Activated CD8-positive, alpha-beta memory T cell treated with anti-CD3 and anti-CD28 coated beads, Interleukin-2, amount 10 ng/mL, durations not matched to agents 7 days and 5 days (primary cell): ENCODE data around the gene TBL3. TPM values are rescaled to one million over a fixed set of nuclear protein-coding genes. Genes with fewer than 3 reads are reported as not detected.
"Not testable (repeated sequence)": the region's sequence is repeated elsewhere in the genome, so short reads cannot be mapped to it uniquely, and the experiment has no call there.

ENCODE experiments used
- ATAC-seq: fragments of 150-1000 bp; cut with Tn5 transposase; one replicate; pipeline ENCODE4 v1.10.0; 2021; ENCODE audit warnings: moderate library complexity
- CTCF ChIA-PET: fragments of 350-600 bp; sonication (Branson Sonifier 250); formaldehyde crosslinking; loops from one replicate; lab custom pipeline; 2021; ENCODE audit warnings: antibody characterized with exemption; lab: Charles Lee
- DNase-seq: peaks from one replicate; pipeline ENCODE4 v3.0.0-alpha.2; 2020
- H3K27ac Mint-ChIP-seq: one replicate; pipeline ENCODE4 v1.8.0; 2021; ENCODE audit warnings: mild to moderate bottlenecking, mixed read lengths
- H3K27me3 Mint-ChIP-seq: one replicate; pipeline ENCODE4 v1.8.0; 2021; ENCODE audit warnings: mixed read lengths
- H3K36me3 Mint-ChIP-seq: one replicate; pipeline ENCODE4 v1.8.0; 2021; ENCODE audit warnings: mild to moderate bottlenecking, mixed read lengths
- H3K4me1 Mint-ChIP-seq: one replicate; pipeline ENCODE4 v1.8.0; 2021; ENCODE audit warnings: mixed read lengths
- H3K4me3 Mint-ChIP-seq: one replicate; pipeline ENCODE4 v1.8.0; 2021; ENCODE audit warnings: mild to moderate bottlenecking, moderate library complexity, mixed read lengths
- H3K9me3 Mint-ChIP-seq: one replicate; pipeline ENCODE4 v1.8.0; 2022; ENCODE audit warnings: low read depth, mixed read lengths
- total RNA-seq, 2 experiments: library from RNA; stranded (reverse); gene quantifications; one replicate each; pipeline ENCODE4 v1.2.3, GENCODE V29; 2021

Gene TBL3
- total RNA-seq, 2 experiments from 2014 or later: 41.9 to 42.3 TPM

DNA sequence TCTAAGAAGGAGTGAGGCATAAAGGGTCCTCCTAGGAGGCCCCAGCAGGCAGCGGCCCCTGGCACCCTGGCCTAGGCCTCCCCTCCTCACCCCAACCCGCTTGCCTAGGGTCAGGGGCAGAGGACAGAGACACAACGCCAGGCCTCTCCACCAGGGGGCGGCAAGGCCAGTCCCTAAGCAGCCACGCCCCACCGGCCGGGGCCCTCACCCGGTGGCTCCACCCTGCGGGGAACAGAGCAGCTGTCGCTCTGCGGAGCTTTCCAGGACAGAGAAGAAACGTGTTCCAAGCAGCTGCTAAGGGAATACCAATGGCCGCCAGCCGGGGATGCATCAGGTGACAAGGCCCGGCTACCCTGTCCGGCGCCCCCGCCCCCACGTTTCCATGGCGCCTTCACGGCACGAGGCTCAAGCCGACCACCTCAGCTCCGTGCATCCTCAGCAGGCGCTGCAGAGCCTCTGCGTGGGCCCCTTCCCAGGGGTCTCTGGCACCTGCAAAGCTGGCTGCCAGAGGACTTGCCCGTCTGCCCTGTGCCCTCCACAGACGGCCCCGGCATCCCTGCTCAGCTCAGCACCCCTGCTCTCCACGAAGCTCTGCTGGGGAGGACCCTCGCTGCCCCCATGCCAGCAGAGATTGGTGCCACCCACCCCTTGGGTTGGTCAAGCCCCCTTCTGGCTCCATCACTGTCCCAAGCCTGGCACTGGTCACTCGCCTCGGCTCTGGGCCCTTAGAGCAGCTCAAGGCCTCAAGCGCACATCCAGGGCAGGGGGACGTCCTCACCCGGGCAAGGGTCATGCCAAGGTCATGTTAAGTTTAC lies 32.2 kb downstream of the TBL3 start:
- peak; percentile 92 for DNase-seq
- Mint-ChIP-seq H3K4me1 (peaks cover 39% of the 10 kb centered on the region), H3K27me3 (no peaks in the 10 kb centered on the region), H3K36me3 (peaks cover 9% of the 10 kb centered on the region), H3K9me3 (no peaks in the 10 kb centered on the region), H3K27ac (no peak overlapping the region), H3K4me3 (no peak overlapping the region)
- CTCF ChIA-PET: interaction anchor here (0.6 to 3.6 kb wide), 30 partner anchors 8 to 318 kb away, joined by 3 to 42 read pairs (median 6); partner anchors contain the start of genes ECI1, GFER, MLST8 and NDUFB10
- ATAC-seq: peak; percentile 92

- CTCF ChIA-PET: interaction anchor here (1.2 to 3.6 kb wide), 13 partner anchors 10 to 148 kb away, joined by 3 to 42 read pairs (median 7); partner anchors contain the start of genes GFER, NOXO1, NTHL1 and RPS2
- Mint-ChIP-seq H3K4me3 (no peak overlapping the region), H3K27me3 (no peaks in the 10 kb centered on the region), H3K9me3 (no peaks in the 10 kb centered on the region), H3K4me1 (peaks cover 39% of the 10 kb centered on the region), H3K36me3 (peaks cover 9% of the 10 kb centered on the region), H3K27ac (peak overlapping the region; percentile 28)
- no peak for ATAC-seq
- DNase-seq: no peak
Measured at GRCh38 chr16:2004795-2005517, 33.1 kb downstream of the TBL3 start.

- no peaks in the 10 kb centered on the region for H3K9me3 Mint-ChIP-seq
- no peak overlapping the region for H3K27ac Mint-ChIP-seq
- peaks cover 9% of the 10 kb centered on the region for H3K36me3 Mint-ChIP-seq
- ATAC-seq (no peak), DNase-seq (no peak)
- no peaks in the 10 kb centered on the region for H3K27me3 Mint-ChIP-seq
- CTCF ChIA-PET: interaction anchor here (1.2 to 3.6 kb wide), 5 partner anchors 11 to 147 kb away, joined by 3 to 42 read pairs (median 30); partner anchors contain the start of genes RPS2 and TRAF7
- H3K4me1 Mint-ChIP-seq: peaks cover 45% of the 10 kb centered on the region
- H3K4me3 Mint-ChIP-seq: no peak overlapping the region
Measured at GRCh38 chr16:2005646-2006045, 33.8 kb downstream of the TBL3 start.

DNA sequence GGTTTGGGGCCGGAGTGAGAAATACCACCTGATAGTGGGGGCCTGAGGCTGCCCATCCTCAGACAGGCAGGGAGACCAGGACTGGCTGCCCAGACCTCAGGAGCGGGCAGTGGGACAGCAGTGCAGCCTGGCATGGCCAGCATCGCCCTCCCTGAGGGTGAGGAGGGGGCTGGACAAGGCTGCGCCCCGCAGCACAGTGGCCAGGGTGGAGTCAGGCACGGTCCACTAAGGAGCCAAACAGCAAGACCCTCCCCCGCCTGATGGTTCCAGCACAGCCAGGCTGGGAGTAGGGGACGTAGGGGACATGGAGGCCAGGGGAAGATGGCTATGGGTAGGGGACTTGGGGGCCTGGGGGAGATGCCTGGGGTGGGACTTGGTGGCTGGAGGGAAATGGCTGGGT lies 34.5 kb downstream of the TBL3 start:
- H3K4me1 Mint-ChIP-seq: peaks cover 45% of the 10 kb centered on the region
- no peak for DNase-seq
- CTCF ChIA-PET: interaction anchor here (1.7 kb wide), 1 partner anchor 42 kb away, joined by 3 read pairs; the partner anchor contains the start of gene RPS2
- ATAC-seq: no peak
- H3K27ac Mint-ChIP-seq: no peak overlapping the region
- H3K9me3 Mint-ChIP-seq: no peaks in the 10 kb centered on the region
- peaks cover 7% of the 10 kb centered on the region for H3K36me3 Mint-ChIP-seq
- no peaks in the 10 kb centered on the region for H3K27me3 Mint-ChIP-seq
- H3K4me3 Mint-ChIP-seq: no peak overlapping the region

DNA sequence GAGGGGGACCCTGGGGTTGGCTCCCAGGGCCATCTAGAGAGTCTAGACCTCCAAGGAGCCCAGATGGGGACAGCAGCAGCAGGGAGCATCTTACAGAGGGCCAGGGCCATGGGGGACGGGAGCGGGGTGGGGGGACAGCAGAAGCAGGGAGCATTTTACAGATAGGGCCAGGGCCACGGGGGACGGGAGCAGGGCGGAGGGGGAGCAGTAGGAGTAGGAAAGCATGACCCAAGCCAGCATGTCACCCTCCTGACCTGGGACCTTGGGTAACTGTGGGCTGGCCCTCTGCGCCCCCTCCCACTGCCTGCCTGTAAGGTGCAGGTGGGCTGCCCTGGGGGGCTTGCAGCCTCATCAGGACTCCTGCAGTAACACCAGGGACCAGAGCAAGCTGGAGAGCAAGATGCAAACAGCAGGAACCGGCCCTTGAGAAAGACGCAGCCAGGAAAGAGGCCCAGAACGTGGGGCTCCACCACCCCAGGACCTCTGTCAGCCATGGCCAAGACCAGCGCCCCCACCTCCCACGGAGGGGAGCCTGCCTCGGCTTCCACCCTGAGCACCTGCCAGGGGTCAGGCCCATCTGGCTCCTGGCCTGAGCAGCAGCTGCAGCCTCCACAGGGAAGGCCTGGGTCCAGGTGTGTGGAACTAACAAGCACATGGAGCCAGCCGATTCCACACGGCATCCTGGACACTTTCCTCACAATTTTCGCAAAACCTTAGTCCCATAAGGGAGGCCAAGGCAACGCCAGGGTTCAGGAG lies 35.4 kb downstream of the TBL3 start:
- DNase-seq (no peak), ATAC-seq (no peak)
- no peaks in the 10 kb centered on the region for H3K27me3 Mint-ChIP-seq
- CTCF ChIA-PET: interaction anchor here (0.7 to 2.3 kb wide), 6 partner anchors 9 to 134 kb away, joined by 3 to 17 read pairs (median 4); no protein-coding TSS in a partner anchor
- peak overlapping the region; percentile 79 for H3K4me3 Mint-ChIP-seq
- no peaks in the 10 kb centered on the region for H3K9me3 Mint-ChIP-seq
- H3K27ac Mint-ChIP-seq: peak overlapping the region; percentile 84
- peaks cover 45% of the 10 kb centered on the region for H3K4me1 Mint-ChIP-seq
- peaks cover 5% of the 10 kb centered on the region for H3K36me3 Mint-ChIP-seq

GRCh38 chr16:2008009-2008526 lies 36.2 kb downstream of the TBL3 start:
- Mint-ChIP-seq H3K4me3 (peak overlapping the region; percentile 79), H3K36me3 (peaks cover 3% of the 10 kb centered on the region), H3K4me1 (peaks cover 45% of the 10 kb centered on the region), H3K27me3 (no peaks in the 10 kb centered on the region), H3K9me3 (no peaks in the 10 kb centered on the region), H3K27ac (peak overlapping the region; percentile 84)
- CTCF ChIA-PET: interaction anchor here (0.7 to 2.3 kb wide), 7 partner anchors 9 to 133 kb away, joined by 3 to 17 read pairs (median 4); no protein-coding TSS in a partner anchor
- DNase-seq: peak; percentile 57
- no peak for ATAC-seq

- no peaks in the 10 kb centered on the region for H3K27me3 Mint-ChIP-seq
- H3K27ac Mint-ChIP-seq: peak overlapping the region; percentile 84
- peaks cover 3% of the 10 kb centered on the region for H3K36me3 Mint-ChIP-seq
- ATAC-seq (peak; percentile 5), DNase-seq (peak; percentile 64)
- no peaks in the 10 kb centered on the region for H3K9me3 Mint-ChIP-seq
- H3K4me3 Mint-ChIP-seq: peak overlapping the region; percentile 79
- peaks cover 45% of the 10 kb centered on the region for H3K4me1 Mint-ChIP-seq
- CTCF ChIA-PET: interaction anchor here (1.0 to 2.3 kb wide), 6 partner anchors 11 to 243 kb away, joined by 3 to 17 read pairs (median 3); partner anchors contain the start of genes ECI1 and RPS2
Measured at GRCh38 chr16:2008631-2009163, 36.8 kb downstream of the TBL3 start.

- Mint-ChIP-seq H3K4me3 (peak overlapping the region; percentile 79), H3K27me3 (no peaks in the 10 kb centered on the region), H3K36me3 (peaks cover 3% of the 10 kb centered on the region), H3K9me3 (no peaks in the 10 kb centered on the region), H3K4me1 (peaks cover 40% of the 10 kb centered on the region), H3K27ac (peak overlapping the region; percentile 84)
- DNase-seq (no peak), ATAC-seq (peak; percentile 26)
- CTCF ChIA-PET: interaction anchor here (1.1 to 2.3 kb wide), 4 partner anchors 12 to 242 kb away, joined by 3 to 17 read pairs (median 4); partner anchors contain the start of genes ECI1 and RPS2
Measured at GRCh38 chr16:2009164-2009711, 37.4 kb downstream of the TBL3 start.

GRCh38 chr16:2009791-2010510 lies 38.1 kb downstream of the TBL3 start, which contains the start of gene ZNF598:
ZNF598 (minus strand) TSS chr16:2009821.
- H3K27me3 Mint-ChIP-seq: no peaks in the 10 kb centered on the region
- DNase-seq (peak; percentile 84), ATAC-seq (peak; percentile 96)
- CTCF ChIA-PET: interaction anchor here (1.1 to 3.1 kb wide), 2 partner anchors 45 to 131 kb away, joined by 3 to 14 read pairs; partner anchors contain the start of gene RPS2
- H3K9me3 Mint-ChIP-seq: no peaks in the 10 kb centered on the region
- peaks cover 36% of the 10 kb centered on the region for H3K4me1 Mint-ChIP-seq
- H3K27ac Mint-ChIP-seq: peak within 1 kb of the TSS; percentile 91
- peak within 1 kb of the TSS; percentile 85 for H3K4me3 Mint-ChIP-seq
- peaks cover 3% of the 10 kb centered on the region for H3K36me3 Mint-ChIP-seq

GRCh38 chr16:2011726-2012125 lies 39.9 kb downstream of the TBL3 start:
- not testable (repeated sequence) for H3K9me3 Mint-ChIP-seq, H3K36me3 Mint-ChIP-seq, ATAC-seq, H3K27me3 Mint-ChIP-seq, H3K27ac Mint-ChIP-seq, DNase-seq, H3K4me3 Mint-ChIP-seq
- CTCF ChIA-PET: interaction anchor here (0.7 to 3.1 kb wide), 4 partner anchors 8 to 129 kb away, joined by 3 to 14 read pairs (median 6); no protein-coding TSS in a partner anchor
- H3K4me1 Mint-ChIP-seq: peaks cover 27% of the 10 kb centered on the region

- Mint-ChIP-seq H3K36me3 (no peaks in the 10 kb centered on the region), H3K9me3 (no peaks in the 10 kb centered on the region), H3K4me3 (no peak overlapping the region), H3K27me3 (peaks cover 3% of the 10 kb centered on the region), H3K4me1 (peaks cover 9% of the 10 kb centered on the region), H3K27ac (no peak overlapping the region)
- CTCF ChIA-PET: interaction anchor here (1.2 to 2.2 kb wide), 2 partner anchors 9 to 10 kb away, joined by 6 read pairs; no protein-coding TSS in a partner anchor
- DNase-seq: no peak
- ATAC-seq: no peak
Measured at GRCh38 chr16:2013527-2013926, 41.7 kb downstream of the TBL3 start.
